ENCODE measurements around the gene APOBR. TPM values are rescaled to one million over a fixed set of nuclear protein-coding genes. Genes with fewer than 3 reads are reported as not detected.
A peak's percentile ranks its signal among the peaks of the same experiment; 100 is the strongest.

The APOBR gene
- total RNA-seq, 2 donors from 2014 or later: 12.5 to 20.4 TPM

DNA sequence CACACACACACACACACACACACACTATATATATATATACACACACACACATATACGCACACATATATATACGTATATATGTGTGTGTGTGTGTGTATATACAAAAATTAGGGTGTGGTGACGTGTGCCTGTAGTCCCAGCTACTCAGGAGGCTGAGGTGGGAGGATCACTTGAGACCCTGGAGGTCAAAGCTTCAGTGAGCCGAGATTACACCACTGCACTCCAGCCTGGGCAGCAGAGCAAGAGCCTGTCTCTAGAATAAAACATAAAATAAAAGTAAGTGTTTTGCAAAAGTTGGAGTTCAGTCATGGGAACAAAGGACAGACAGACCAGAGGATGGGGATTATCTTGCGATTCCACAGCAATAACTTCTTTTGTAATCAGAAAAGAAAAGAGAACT, 33.5 kb downstream of the APOBR start:
- no peak overlapping the region for H3K27ac Mint-ChIP-seq
- no peaks in the 10 kb centered on the region for H3K27me3 Mint-ChIP-seq
- peaks cover 4 to 10% of the 10 kb centered on the region in 2 donors for H3K4me1 Mint-ChIP-seq (ENCODE audit: low read depth in 2 of 2)
- DNase-seq (ENCODE audit: low spot score): no peak
- no peak overlapping the region for H3K4me3 Mint-ChIP-seq
- no peak for ATAC-seq
- H3K36me3 Mint-ChIP-seq: no peaks in the 10 kb centered on the region
- no peaks in the 10 kb centered on the region for H3K9me3 Mint-ChIP-seq

DNA sequence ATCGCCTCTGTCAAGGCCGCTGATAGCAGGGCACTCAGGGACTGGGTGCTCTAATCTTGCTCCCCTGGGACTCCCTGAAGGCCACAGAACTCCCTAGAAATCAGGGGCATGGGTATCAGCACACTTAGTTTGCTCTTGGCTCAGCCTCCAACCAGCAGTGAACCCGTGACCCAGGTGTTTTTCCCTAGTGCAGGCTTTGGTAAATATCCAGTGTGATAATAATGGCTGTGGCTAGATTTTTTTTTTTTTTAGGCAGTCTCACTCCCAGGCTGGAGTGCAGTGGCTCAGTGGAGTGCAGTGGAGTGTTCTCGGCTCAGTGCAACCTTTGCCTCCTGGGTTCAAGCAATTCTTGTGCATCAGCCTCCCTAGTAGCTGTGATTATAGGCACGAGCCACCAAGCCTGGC, 34.0 kb downstream of the APOBR start:
- no peaks in the 10 kb centered on the region for H3K36me3 Mint-ChIP-seq
- no peaks in the 10 kb centered on the region for H3K27me3 Mint-ChIP-seq
- H3K4me1 Mint-ChIP-seq (ENCODE audit: low read depth in 2 of 2): peaks cover 0 to 9% of the 10 kb centered on the region in 2 donors
- H3K9me3 Mint-ChIP-seq: no peaks in the 10 kb centered on the region
- H3K4me3 Mint-ChIP-seq: no peak overlapping the region
- ATAC-seq: no peak
- DNase-seq (ENCODE audit: low spot score): no peak
- no peak overlapping the region for H3K27ac Mint-ChIP-seq

DNA sequence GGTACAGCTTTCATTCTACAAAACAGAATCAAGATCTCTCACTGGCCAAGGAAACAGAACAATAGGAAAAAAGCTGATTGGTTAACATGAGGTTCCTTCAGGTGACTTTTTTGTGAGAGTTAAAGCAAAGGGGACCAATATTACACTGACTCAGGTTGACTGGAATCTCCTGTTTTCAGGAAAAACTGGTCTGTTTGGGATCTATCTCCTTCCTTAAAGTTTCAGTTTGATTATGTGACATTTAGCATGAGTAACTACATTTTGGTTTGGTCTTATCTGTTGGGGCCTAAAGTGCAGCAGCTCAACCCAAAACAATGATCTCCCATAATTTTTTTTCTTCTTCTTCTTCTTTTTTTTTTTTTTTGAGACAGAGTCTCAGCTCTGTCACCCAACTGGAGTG, 34.7 kb downstream of the APOBR start:
- no peak for ATAC-seq
- H3K27ac Mint-ChIP-seq: no peak overlapping the region
- H3K27me3 Mint-ChIP-seq: no peaks in the 10 kb centered on the region

DNA sequence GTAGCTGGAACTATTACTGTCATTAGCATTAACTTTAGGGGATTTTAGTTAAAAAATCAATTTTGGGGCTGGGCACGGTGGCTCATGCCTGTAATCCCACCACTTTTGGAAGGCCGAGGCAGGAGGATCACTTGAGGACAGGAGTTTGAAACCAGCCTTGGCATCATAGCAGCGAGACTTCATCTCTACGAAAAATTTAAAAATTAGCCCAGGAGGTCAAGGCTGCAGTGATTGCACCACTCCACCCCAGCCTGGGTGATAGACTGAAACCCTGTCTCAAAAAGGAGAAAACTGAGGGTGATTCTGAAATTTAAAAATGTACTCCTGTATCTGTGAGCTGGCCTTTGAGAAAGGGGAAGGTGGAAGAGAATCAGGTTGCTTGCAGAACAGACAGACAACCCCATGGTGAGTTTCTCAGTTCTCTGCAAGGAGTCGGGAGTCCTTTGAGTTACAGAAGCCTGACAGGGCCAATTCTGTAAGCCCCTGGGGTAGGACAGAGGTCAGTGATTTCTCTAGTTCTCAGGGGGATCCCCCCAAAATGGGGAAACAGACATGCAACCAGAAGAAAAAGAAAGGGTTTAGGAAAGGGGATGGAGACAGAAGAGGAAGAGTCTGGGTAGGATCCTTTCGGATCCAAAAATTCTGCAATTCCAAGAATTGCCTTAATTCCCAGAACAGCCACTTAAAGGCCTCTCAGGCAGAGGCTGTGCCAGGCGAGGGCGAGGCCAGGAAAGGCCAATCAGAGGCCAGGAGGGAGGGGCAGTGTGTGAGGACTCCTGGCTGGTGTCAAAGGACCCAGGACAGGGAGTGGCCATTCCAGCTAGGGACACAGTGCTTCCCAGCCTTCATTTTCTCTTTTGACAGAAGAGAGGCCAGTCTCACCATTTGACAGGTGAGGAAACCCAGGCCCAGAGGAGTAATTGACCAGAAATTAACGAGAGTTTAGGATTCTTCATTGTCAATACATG, 37.6 kb downstream of the APOBR start:
- Mint-ChIP-seq H3K9me3 (peaks cover 6% of the 10 kb centered on the region), H3K4me3 (no peak overlapping the region), H3K27me3 (no peaks in the 10 kb centered on the region), H3K36me3 (no peaks in the 10 kb centered on the region), H3K4me1 (ENCODE audit: low read depth in 2 of 2) (peaks cover 18 to 21% of the 10 kb centered on the region in 2 donors), H3K27ac (no peak overlapping the region)
- DNase-seq (ENCODE audit: low spot score) (no peak), ATAC-seq (no peak)

More for the DNA sequence above, 34.7 kb downstream of the APOBR start:
- Mint-ChIP-seq H3K4me3 (no peak overlapping the region), H3K36me3 (no peaks in the 10 kb centered on the region), H3K9me3 (no peaks in the 10 kb centered on the region), H3K4me1 (ENCODE audit: low read depth in 2 of 2) (peaks cover 1 to 11% of the 10 kb centered on the region in 2 donors)
- DNase-seq (ENCODE audit: low spot score): no peak

DNA sequence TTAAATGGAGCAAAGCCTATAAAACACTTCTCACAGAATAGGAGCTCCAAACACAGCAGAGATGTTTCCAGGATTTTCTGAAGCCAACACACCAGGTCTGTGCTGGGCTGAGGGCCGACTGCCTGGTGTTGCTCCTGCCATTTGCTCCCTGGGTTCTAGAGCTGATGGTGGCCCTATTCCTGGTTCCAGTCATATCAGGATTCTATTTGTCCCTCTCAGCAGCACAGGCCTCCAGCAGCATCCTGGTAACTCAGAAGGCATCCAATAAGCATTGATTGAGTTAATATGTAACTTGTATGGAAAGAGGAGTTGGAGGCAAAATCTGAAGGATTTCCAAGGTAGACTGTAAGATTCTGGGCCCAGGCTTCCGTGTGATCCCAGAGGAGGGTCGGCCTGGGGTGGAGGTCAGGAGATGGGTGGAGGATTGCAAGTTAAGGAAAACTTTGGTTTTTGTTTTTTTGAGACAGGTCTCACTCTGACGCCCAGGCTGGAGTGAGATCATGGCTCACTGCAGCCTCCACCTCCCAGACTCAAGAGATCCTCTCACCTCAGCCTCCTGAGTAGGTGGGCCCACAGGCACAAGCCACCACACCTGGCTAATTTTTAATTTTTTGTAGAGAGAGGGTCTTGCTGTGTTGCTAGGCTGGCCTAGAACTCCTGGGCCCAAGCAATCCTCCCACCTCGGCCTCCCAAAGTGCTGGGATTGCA, 38.7 kb downstream of the APOBR start:
- H3K4me1 Mint-ChIP-seq (ENCODE audit: low read depth in 2 of 2): peaks cover 18 to 21% of the 10 kb centered on the region in 2 donors
- H3K4me3 Mint-ChIP-seq: no peak overlapping the region
- DNase-seq (ENCODE audit: low spot score) (no peak), ATAC-seq (no peak)
- no peaks in the 10 kb centered on the region for H3K27me3 Mint-ChIP-seq
- no peaks in the 10 kb centered on the region for H3K36me3 Mint-ChIP-seq
- peaks cover 6% of the 10 kb centered on the region for H3K9me3 Mint-ChIP-seq
- H3K27ac Mint-ChIP-seq: peak overlapping the region in 1 of 2 donors; percentile 31

GRCh38 chr16:28534542-28535373, 40.3 kb downstream of the APOBR start:
- Mint-ChIP-seq H3K36me3 (no peaks in the 10 kb centered on the region), H3K9me3 (peaks cover 6% of the 10 kb centered on the region), H3K4me3 (peak overlapping the region; percentile 56), H3K4me1 (ENCODE audit: low read depth in 2 of 2) (peaks cover 18 to 21% of the 10 kb centered on the region in 2 donors), H3K27me3 (no peaks in the 10 kb centered on the region), H3K27ac (peak overlapping the region; percentile 29 to 80)
- ATAC-seq: peak; percentile 73 to 90
- peak; percentile 83 for DNase-seq (ENCODE audit: low spot score)

DNA sequence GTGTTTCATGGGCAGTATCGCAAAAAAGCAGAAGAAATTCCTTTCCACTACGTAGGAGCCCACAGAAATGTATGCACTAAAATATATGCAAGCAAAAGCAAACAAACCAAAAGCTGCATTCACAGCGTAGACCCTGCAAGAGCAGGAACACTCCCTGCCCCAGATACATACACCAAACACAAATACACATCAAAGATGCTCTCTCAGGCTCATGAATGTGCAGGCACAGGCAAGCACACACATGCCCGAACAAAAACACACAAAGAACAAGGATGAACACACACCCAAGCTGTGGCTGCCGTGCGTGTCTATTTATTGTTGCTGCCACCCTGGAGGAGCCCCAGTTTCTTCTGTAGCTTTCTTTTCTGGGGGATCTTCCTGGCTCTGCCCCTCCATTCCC, 42.6 kb downstream of the APOBR start:
- DNase-seq (ENCODE audit: low spot score) (no peak), ATAC-seq (no peak)
- H3K36me3 Mint-ChIP-seq: no peaks in the 10 kb centered on the region
- no peak overlapping the region for H3K27ac Mint-ChIP-seq
- peaks cover 18 to 21% of the 10 kb centered on the region in 2 donors for H3K4me1 Mint-ChIP-seq (ENCODE audit: low read depth in 2 of 2)
- H3K4me3 Mint-ChIP-seq: no peak overlapping the region
- no peaks in the 10 kb centered on the region for H3K27me3 Mint-ChIP-seq
- peaks cover 6% of the 10 kb centered on the region for H3K9me3 Mint-ChIP-seq

GRCh38 chr16:28537964-28538732, 43.7 kb downstream of the APOBR start:
- H3K4me3 Mint-ChIP-seq: no peak overlapping the region
- peaks cover 0 to 3% of the 10 kb centered on the region in 2 donors for H3K27me3 Mint-ChIP-seq
- H3K27ac Mint-ChIP-seq: peak overlapping the region; percentile 7 to 31
- H3K4me1 Mint-ChIP-seq (ENCODE audit: low read depth in 2 of 2): peaks cover 18 to 23% of the 10 kb centered on the region in 2 donors
- no peaks in the 10 kb centered on the region for H3K36me3 Mint-ChIP-seq
- no peak for DNase-seq (ENCODE audit: low spot score)
- peaks cover 6% of the 10 kb centered on the region for H3K9me3 Mint-ChIP-seq
- ATAC-seq: no peak

DNA sequence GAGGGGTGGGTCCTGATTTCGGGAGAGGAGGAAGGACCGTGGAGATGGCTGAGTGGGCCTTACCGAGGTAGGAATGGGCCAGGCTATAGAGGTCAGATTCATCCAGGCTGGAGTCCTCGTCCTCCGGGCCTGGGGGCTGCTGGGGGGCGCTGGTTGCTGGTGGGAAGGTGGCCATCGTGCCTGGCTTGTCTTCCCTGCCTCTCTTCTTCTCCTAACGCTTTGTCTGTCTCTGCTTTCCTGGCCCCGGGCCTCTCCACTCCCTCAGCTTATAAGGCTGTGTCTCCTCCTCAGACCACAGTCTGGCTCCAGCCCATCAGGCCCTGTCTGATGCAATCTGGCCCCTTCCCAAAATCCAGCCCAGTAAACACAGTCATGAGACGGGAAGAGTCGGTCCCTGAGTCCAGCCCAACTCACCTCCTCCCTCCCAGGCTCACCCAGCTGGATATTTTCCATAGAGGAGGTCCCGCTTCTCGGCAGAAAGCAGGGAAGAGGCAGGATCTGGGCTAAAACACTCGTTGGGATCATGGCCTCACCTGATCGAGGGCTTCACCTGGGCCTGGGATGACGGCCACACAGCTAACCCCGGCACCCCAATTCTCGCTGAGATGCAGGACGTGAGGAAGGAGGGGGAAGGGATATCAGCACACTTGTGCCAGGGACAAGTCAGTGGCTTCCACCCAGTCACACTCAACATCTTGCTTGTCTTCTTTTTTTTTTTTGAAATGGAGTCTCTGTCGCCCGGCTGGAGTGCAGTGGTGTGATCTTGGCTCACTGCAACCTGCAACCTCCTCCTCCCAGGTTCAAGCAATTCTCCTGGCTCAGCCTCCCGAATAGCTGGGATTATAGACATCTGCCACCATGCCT, 44.5 kb downstream of the APOBR start, which contains the start of gene NUPR1:
NUPR1 (minus strand) TSS at position 242 of the 864 bp plus-strand sequence; CDS start at position 175, 67 bp downstream.
- Mint-ChIP-seq H3K27ac (peak within 1 kb of the TSS; percentile 7 to 31), H3K27me3 (peaks cover 0 to 3% of the 10 kb centered on the region in 2 donors), H3K4me1 (ENCODE audit: low read depth in 2 of 2) (peaks cover 18 to 23% of the 10 kb centered on the region in 2 donors), H3K36me3 (no peaks in the 10 kb centered on the region), H3K4me3 (no peak within 1 kb of the TSS), H3K9me3 (peaks cover 6% of the 10 kb centered on the region)
- no peak for DNase-seq (ENCODE audit: low spot score)
- no peak for ATAC-seq

- H3K27me3 Mint-ChIP-seq: peaks cover 0 to 3% of the 10 kb centered on the region in 2 donors
- H3K27ac Mint-ChIP-seq: no peak overlapping the region
- H3K36me3 Mint-ChIP-seq: no peaks in the 10 kb centered on the region
- no peak for ATAC-seq
- H3K4me3 Mint-ChIP-seq: no peak overlapping the region
- peaks cover 4 to 10% of the 10 kb centered on the region in 2 donors for H3K4me1 Mint-ChIP-seq (ENCODE audit: low read depth in 2 of 2)
- no peaks in the 10 kb centered on the region for H3K9me3 Mint-ChIP-seq
- no peak for DNase-seq (ENCODE audit: low spot score)
These were observed 45.9 kb downstream of the APOBR start for GRCh38 chr16:28540346-28540745.

GRCh38 chr16:28542646-28543045, 48.2 kb downstream of the APOBR start:
- peaks cover 0 to 3% of the 10 kb centered on the region in 2 donors for H3K27me3 Mint-ChIP-seq
- no peak overlapping the region for H3K4me3 Mint-ChIP-seq
- DNase-seq (ENCODE audit: low spot score) (no peak), ATAC-seq (no peak)
- peaks cover 0 to 5% of the 10 kb centered on the region in 2 donors for H3K4me1 Mint-ChIP-seq (ENCODE audit: low read depth in 2 of 2)
- H3K27ac Mint-ChIP-seq: no peak overlapping the region
- no peaks in the 10 kb centered on the region for H3K9me3 Mint-ChIP-seq
- no peaks in the 10 kb centered on the region for H3K36me3 Mint-ChIP-seq

GRCh38 chr16:28543072-28543471, 48.6 kb downstream of the APOBR start:
- no peak for ATAC-seq

More at GRCh38 chr16:28543072-28543471, 48.6 kb downstream of the APOBR start:
- H3K4me3 Mint-ChIP-seq: no peak overlapping the region
- no peak overlapping the region for H3K27ac Mint-ChIP-seq
- H3K9me3 Mint-ChIP-seq: no peaks in the 10 kb centered on the region
- H3K27me3 Mint-ChIP-seq: peaks cover 0 to 3% of the 10 kb centered on the region in 2 donors
- peaks cover 0 to 5% of the 10 kb centered on the region in 2 donors for H3K4me1 Mint-ChIP-seq (ENCODE audit: low read depth in 2 of 2)
- no peak for DNase-seq (ENCODE audit: low spot score)
- no peaks in the 10 kb centered on the region for H3K36me3 Mint-ChIP-seq
